ENCODE results near the gene ASMT. TPM values are rescaled to one million over a fixed set of nuclear protein-coding genes. Genes with fewer than 3 reads are reported as not detected.

The ASMT gene
- total RNA-seq, 1 experiment from 2014 or later = not detected

Other genes with a start within 250 kb of the ASMT start
- gene SLC25A6, start 222.9 kb upstream of the ASMT start, total RNA-seq (2014; rRNA removed; shearing (Covaris generic)) = 113 and 125 TPM in 2 replicates
- gene ASMTL, start 162.2 kb upstream of the ASMT start, total RNA-seq (2014; rRNA removed; shearing (Covaris generic)) = 6.3 and 7.2 TPM in 2 replicates
- gene P2RY8, start 77.9 kb upstream of the ASMT start, total RNA-seq (2014; rRNA removed; shearing (Covaris generic)) = 0.10 TPM in 1 of 2 replicates, not detected in the other
- gene AKAP17A, start 23.5 kb upstream of the ASMT start, total RNA-seq (2014; rRNA removed; shearing (Covaris generic)) = 14.7 and 21.3 TPM in 2 replicates

All from M059J (cell line).